Measurements from ENCODE around the gene SCN4A. TPM values are rescaled to one million over a fixed set of nuclear protein-coding genes. Genes with fewer than 3 reads are reported as not detected.

The SCN4A gene
- polyA plus RNA-seq, 1 donor from 2014 or later = not detected

DNA sequence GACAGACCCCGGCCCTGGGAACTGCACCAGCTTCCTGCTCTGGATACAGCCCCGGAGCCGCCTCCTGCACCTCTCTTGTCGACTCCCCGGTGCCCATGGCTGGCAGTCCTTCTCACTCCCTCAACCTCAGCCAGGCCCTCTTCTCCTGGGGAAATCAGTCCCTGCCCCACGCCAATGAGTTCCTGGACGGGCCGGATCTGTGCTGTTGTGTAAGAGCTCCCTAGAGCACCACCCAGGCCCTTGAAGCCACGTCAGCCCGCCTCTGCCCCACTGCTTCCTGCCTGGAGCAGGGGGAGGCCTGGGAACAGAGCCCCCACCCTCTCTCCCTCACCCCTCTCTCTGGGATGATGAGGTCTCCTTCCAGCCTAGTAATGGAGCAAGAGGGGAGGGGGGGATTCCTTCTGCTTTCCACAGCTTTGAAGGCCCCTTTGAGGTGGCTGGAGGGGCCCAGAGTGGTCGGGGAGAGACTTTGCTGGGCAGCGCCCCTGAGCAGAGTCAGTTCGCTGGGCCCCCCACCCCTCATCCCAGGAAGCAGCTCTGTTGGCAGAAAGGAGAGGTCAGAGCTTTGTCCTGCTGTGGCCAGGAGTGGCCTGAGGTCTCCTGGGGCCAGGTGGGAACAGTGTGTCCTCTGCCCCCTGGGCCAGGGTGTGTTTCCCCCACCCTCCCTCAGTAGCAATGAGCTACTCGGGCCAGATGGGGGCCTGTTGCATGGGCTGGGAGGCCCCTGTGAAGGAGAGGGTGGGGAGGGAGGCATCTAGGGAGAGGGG is 29.2 kb upstream of the SCN4A start:
- no peaks in the 10 kb centered on the region for H3K27me3 ChIP-seq (ENCODE audit: insufficient read depth, low read depth, low read length)
- H3K9me3 ChIP-seq (ENCODE audit: low read length) = no peaks in the 10 kb centered on the region
- H3K27ac ChIP-seq (ENCODE audit: low read length) = no peak overlapping the region

DNA sequence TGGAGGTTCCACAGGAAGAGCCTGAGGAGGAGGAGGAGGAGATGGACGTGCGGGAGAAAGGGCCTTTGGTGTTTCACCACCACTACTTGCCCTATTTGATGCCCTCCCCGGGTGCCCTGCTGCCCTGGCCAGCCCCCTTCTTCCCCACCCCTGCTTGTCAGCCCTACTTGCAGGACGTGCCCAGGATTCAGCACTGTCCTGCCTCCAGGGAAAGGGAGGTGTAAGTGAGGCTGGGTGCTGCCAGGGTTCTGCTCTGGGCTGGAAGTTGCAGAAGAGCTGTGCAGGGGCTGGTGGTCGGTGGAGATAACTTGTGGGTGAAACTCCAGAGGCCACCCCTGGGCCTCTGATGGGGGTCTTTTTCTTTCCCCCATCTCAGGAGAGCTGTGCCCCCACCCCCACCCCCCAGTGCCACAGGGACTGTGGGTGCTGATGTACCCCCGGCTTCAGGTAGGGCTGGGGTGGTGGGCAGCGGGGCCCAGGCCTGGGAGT is 28.4 kb upstream of the SCN4A start:
- no peaks in the 10 kb centered on the region for H3K36me3 ChIP-seq (ENCODE audit: insufficient read depth, low read length)
- TF ChIP-seq SMC3 (conservative IDR thresholded peaks at IDR 0.05; ENCODE audit: poor library complexity) (no peak), POLR2AphosphoS5 (IDR thresholded peaks at IDR 0.05) (no peak), MXI1 (conservative IDR thresholded peaks at IDR 0.05; ENCODE audit: poor library complexity, severe bottlenecking) (no peak), RAD21 (conservative IDR thresholded peaks at IDR 0.05) (no peak), EP300 (conservative IDR thresholded peaks at IDR 0.05; ENCODE audit: poor library complexity, severe bottlenecking) (no peak), TAF1 (IDR thresholded peaks at IDR 0.05; ENCODE audit: low read depth) (no peak), EZH2 (IDR thresholded peaks at IDR 0.05; ENCODE audit: borderline replicate concordance, insufficient read depth, low read length, poor library complexity, severe bottlenecking) (no peak)
- TF ChIP-seq, protein P1, sequence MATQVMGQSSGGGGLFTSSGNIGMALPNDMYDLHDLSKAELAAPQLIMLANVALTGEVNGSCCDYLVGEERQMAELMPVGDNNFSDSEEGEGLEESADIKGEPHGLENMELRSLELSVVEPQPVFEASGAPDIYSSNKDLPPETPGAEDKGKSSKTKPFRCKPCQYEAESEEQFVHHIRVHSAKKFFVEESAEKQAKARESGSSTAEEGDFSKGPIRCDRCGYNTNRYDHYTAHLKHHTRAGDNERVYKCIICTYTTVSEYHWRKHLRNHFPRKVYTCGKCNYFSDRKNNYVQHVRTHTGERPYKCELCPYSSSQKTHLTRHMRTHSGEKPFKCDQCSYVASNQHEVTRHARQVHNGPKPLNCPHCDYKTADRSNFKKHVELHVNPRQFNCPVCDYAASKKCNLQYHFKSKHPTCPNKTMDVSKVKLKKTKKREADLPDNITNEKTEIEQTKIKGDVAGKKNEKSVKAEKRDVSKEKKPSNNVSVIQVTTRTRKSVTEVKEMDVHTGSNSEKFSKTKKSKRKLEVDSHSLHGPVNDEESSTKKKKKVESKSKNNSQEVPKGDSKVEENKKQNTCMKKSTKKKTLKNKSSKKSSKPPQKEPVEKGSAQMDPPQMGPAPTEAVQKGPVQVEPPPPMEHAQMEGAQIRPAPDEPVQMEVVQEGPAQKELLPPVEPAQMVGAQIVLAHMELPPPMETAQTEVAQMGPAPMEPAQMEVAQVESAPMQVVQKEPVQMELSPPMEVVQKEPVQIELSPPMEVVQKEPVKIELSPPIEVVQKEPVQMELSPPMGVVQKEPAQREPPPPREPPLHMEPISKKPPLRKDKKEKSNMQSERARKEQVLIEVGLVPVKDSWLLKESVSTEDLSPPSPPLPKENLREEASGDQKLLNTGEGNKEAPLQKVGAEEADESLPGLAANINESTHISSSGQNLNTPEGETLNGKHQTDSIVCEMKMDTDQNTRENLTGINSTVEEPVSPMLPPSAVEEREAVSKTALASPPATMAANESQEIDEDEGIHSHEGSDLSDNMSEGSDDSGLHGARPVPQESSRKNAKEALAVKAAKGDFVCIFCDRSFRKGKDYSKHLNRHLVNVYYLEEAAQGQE (IDR thresholded peaks at IDR 0.05; ENCODE audit: borderline replicate concordance) = no peak
- no peaks in the 10 kb centered on the region for H3K9me3 ChIP-seq (ENCODE audit: low read length)
- no peak overlapping the region for H2AFZ ChIP-seq (ENCODE audit: low read depth, low read length)
- no peaks in the 10 kb centered on the region for H3K9me2 ChIP-seq (ENCODE audit: insufficient read depth, low read length)
- no peak overlapping the region for H3K9ac ChIP-seq (ENCODE audit: low read length)
- H3K4me3 ChIP-seq (ENCODE audit: low read length) = no peak overlapping the region
- H3K79me2 ChIP-seq (replicated peaks; ENCODE audit: insufficient read depth, low read length) = no peaks in the 10 kb centered on the region
- H3K27me3 ChIP-seq (ENCODE audit: insufficient read depth, low read depth, low read length) = no peaks in the 10 kb centered on the region
- no peaks in the 10 kb centered on the region for H3F3A ChIP-seq (ENCODE audit: insufficient read depth, low read length, poor library complexity, severe bottlenecking)
- no peaks in the 10 kb centered on the region for H4K20me1 ChIP-seq (ENCODE audit: insufficient read depth)
- no peak overlapping the region for H3K4me2 ChIP-seq (ENCODE audit: low read length)
- no peak overlapping the region for H3K27ac ChIP-seq (ENCODE audit: low read length)

More for the DNA sequence above, 29.2 kb upstream of the SCN4A start:
- H3K4me2 ChIP-seq (ENCODE audit: low read length) = no peak overlapping the region
- H3K9me2 ChIP-seq (ENCODE audit: insufficient read depth, low read length) = no peaks in the 10 kb centered on the region
- H2AFZ ChIP-seq (ENCODE audit: low read depth, low read length) = no peak overlapping the region
- no peak overlapping the region for H3K4me3 ChIP-seq (ENCODE audit: low read length)
- no peaks in the 10 kb centered on the region for H4K20me1 ChIP-seq (ENCODE audit: insufficient read depth)
- no peak for TF ChIP-seq MXI1 (conservative IDR thresholded peaks at IDR 0.05; ENCODE audit: poor library complexity, severe bottlenecking)
- TF ChIP-seq SMC3 (conservative IDR thresholded peaks at IDR 0.05; ENCODE audit: poor library complexity) = no peak
- no peak for TF ChIP-seq EP300 (conservative IDR thresholded peaks at IDR 0.05; ENCODE audit: poor library complexity, severe bottlenecking)
- TF ChIP-seq, protein P2, sequence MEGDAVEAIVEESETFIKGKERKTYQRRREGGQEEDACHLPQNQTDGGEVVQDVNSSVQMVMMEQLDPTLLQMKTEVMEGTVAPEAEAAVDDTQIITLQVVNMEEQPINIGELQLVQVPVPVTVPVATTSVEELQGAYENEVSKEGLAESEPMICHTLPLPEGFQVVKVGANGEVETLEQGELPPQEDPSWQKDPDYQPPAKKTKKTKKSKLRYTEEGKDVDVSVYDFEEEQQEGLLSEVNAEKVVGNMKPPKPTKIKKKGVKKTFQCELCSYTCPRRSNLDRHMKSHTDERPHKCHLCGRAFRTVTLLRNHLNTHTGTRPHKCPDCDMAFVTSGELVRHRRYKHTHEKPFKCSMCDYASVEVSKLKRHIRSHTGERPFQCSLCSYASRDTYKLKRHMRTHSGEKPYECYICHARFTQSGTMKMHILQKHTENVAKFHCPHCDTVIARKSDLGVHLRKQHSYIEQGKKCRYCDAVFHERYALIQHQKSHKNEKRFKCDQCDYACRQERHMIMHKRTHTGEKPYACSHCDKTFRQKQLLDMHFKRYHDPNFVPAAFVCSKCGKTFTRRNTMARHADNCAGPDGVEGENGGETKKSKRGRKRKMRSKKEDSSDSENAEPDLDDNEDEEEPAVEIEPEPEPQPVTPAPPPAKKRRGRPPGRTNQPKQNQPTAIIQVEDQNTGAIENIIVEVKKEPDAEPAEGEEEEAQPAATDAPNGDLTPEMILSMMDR (IDR thresholded peaks at IDR 0.05; ENCODE audit: poor library complexity, severe bottlenecking) = no peak
- TF ChIP-seq POLR2AphosphoS5 (IDR thresholded peaks at IDR 0.05) = no peak
- TF ChIP-seq TAF1 (IDR thresholded peaks at IDR 0.05; ENCODE audit: low read depth) = no peak
- TF ChIP-seq, protein P1 (IDR thresholded peaks at IDR 0.05; ENCODE audit: borderline replicate concordance) = no peak
- TF ChIP-seq EZH2 (IDR thresholded peaks at IDR 0.05; ENCODE audit: borderline replicate concordance, insufficient read depth, low read length, poor library complexity, severe bottlenecking) = no peak
- TF ChIP-seq RAD21 (conservative IDR thresholded peaks at IDR 0.05) = no peak
- H3K36me3 ChIP-seq (ENCODE audit: insufficient read depth, low read length) = no peaks in the 10 kb centered on the region
- no peaks in the 10 kb centered on the region for H3K79me2 ChIP-seq (replicated peaks; ENCODE audit: insufficient read depth, low read length)
- H3K9ac ChIP-seq (ENCODE audit: low read length) = no peak overlapping the region
- no peaks in the 10 kb centered on the region for H3F3A ChIP-seq (ENCODE audit: insufficient read depth, low read length, poor library complexity, severe bottlenecking)

All from neural cell (in vitro differentiated cells).